IMR-90 (cell line): ENCODE results near the gene LYRM4. TPM values are rescaled to one million over a fixed set of nuclear protein-coding genes. Genes with fewer than 3 reads are reported as not detected.

Experiments used
- ATAC-seq: fragments of 200-7000 bp; cut with Tn5 transposase; 2 replicates; pipeline ENCODE4 v1.9.1; 2020; ENCODE audit warnings: low read depth, mild to moderate bottlenecking, moderate library complexity
- BruUV-seq: library from RNA; stranded (reverse); fragments of 400-500 nt; replicated peaks from 2 replicates; lab custom pipeline; 2021; lab: Mats Ljungman, UMichigan
- CTCF ChIA-PET: fragments of 300-600 bp; formaldehyde crosslinking; extraction: SDS; loops from one replicate; lab custom pipeline; 2021; ENCODE audit warnings: antibody characterized with exemption; lab: Yijun Ruan, JAX
- POLR2A ChIA-PET: fragments of 300-600 bp; sonication (Branson Sonifier 250); formaldehyde crosslinking; loops from one replicate; lab custom pipeline; 2022; ENCODE audit warnings: antibody characterized with exemption; ENCODE audit not compliant: unreplicated experiment; lab: Charles Lee
- DNase-seq: peaks from one replicate; pipeline ENCODE4 v3.0.0; 2013
- H2AFZ ChIP-seq: replicated peaks from 2 replicates; pipeline ENCODE3; 2013; ENCODE audit warnings: low read length, mild to moderate bottlenecking; ENCODE audit not compliant: poor library complexity
- H2AK5ac ChIP-seq: 2 replicates; pipeline ENCODE4 v1.6.1; 2013; ENCODE audit warnings: low read depth, low read length, inconsistent platforms
- H2AK9ac ChIP-seq: replicated peaks from 2 replicates; pipeline ENCODE3; 2013; ENCODE audit warnings: mild to moderate bottlenecking, low read depth, low read length, moderate library complexity; ENCODE audit not compliant: poor library complexity
- H2BK120ac ChIP-seq: 2 replicates; pipeline ENCODE4 v1.6.1; 2013; ENCODE audit warnings: low read depth, low read length, inconsistent platforms
- H2BK15ac ChIP-seq: 3 replicates; pipeline ENCODE4 v1.6.1; 2013; ENCODE audit warnings: low read depth, low read length, inconsistent platforms
- H2BK20ac ChIP-seq: 2 replicates; pipeline ENCODE4 v1.6.1; 2013; ENCODE audit warnings: low read depth, mild to moderate bottlenecking, inconsistent platforms, low read length, moderate library complexity
- H2BK5ac ChIP-seq: 2 replicates; pipeline ENCODE4 v1.6.1; 2013; ENCODE audit warnings: mild to moderate bottlenecking, low read depth, low read length, inconsistent platforms; ENCODE audit not compliant: poor library complexity, severe bottlenecking
- H3K14ac ChIP-seq: replicated peaks from 2 replicates; pipeline ENCODE4 v1.6.1; 2013; ENCODE audit warnings: low read depth, low read length, inconsistent platforms
- H3K18ac ChIP-seq: 2 replicates; pipeline ENCODE4 v1.6.1; 2013; ENCODE audit warnings: low read depth, low read length, control low read depth
- H3K23ac ChIP-seq: 2 replicates; pipeline ENCODE4 v1.6.1; 2013; ENCODE audit warnings: low read depth, low read length, inconsistent platforms
- H3K27ac ChIP-seq: 2 replicates; pipeline ENCODE4 v1.5.1; 2013; ENCODE audit warnings: mild to moderate bottlenecking, control low read depth, low read length; ENCODE audit not compliant: insufficient read depth
- H3K27me3 ChIP-seq: 2 replicates; pipeline ENCODE4 v1.6.1; 2013; ENCODE audit warnings: low read length; ENCODE audit not compliant: control insufficient read depth, insufficient read depth
- H3K36me3 ChIP-seq: 2 replicates; pipeline ENCODE4 v1.6.1; 2013; ENCODE audit warnings: low read length, mixed read lengths; ENCODE audit not compliant: control insufficient read depth, insufficient read depth
- H3K4ac ChIP-seq: 2 replicates; pipeline ENCODE4 v1.6.1; 2013; ENCODE audit warnings: low read depth, low read length, inconsistent platforms
- H3K4me1 ChIP-seq: 2 replicates; pipeline ENCODE4 v1.6.1; 2013; ENCODE audit warnings: low read length, mixed read lengths; ENCODE audit not compliant: control insufficient read depth, insufficient read depth
- H3K4me2 ChIP-seq: 2 replicates; pipeline ENCODE4 v1.6.1; 2013; ENCODE audit warnings: low read depth, mild to moderate bottlenecking, control low read depth, low read length, moderate library complexity
- H3K4me3 ChIP-seq: 2 replicates; pipeline ENCODE4 v1.5.1; 2013; ENCODE audit warnings: low read depth, mild to moderate bottlenecking, control low read depth, low read length, moderate library complexity; ENCODE audit not compliant: insufficient read depth
- H3K56ac ChIP-seq: 2 replicates; pipeline ENCODE4 v1.6.1; 2013; ENCODE audit warnings: low read length, inconsistent platforms; ENCODE audit not compliant: insufficient read depth; ENCODE audit errors: extremely low read depth
- H3K79me1 ChIP-seq, 2 experiments: 2 replicates each; pipeline ENCODE4 v1.6.1; 2013; ENCODE audit warnings: low read length in 2 of 2, inconsistent platforms in 1 of 2, low read depth in 1 of 2
- H3K9ac ChIP-seq: 2 replicates; pipeline ENCODE4 v1.6.1; 2013; ENCODE audit warnings: low read depth, low read length, control low read depth
- H3K9me1 ChIP-seq: 2 replicates; pipeline ENCODE4 v1.6.1; 2013; ENCODE audit warnings: low read length, inconsistent platforms; ENCODE audit not compliant: insufficient read depth
- H3K9me3 ChIP-seq: 2 replicates; pipeline ENCODE4 v1.6.1; 2013; ENCODE audit warnings: low read length; ENCODE audit not compliant: control insufficient read depth, insufficient read depth
- H4K20me1 ChIP-seq: 2 replicates; pipeline ENCODE4 v1.6.1; 2013; ENCODE audit warnings: low read length, inconsistent platforms; ENCODE audit not compliant: insufficient read depth
- H4K5ac ChIP-seq: 2 replicates; pipeline ENCODE4 v1.6.1; 2013; ENCODE audit warnings: mild to moderate bottlenecking, low read depth, low read length, control low read depth
- H4K8ac ChIP-seq, 2 experiments: 2 replicates each; pipeline ENCODE4 v1.6.1; 2013; ENCODE audit warnings: low read depth in 2 of 2, low read length in 2 of 2, control low read depth in 1 of 2, inconsistent platforms in 1 of 2
- H4K91ac ChIP-seq: 2 replicates; pipeline ENCODE4 v1.6.1; 2013; ENCODE audit warnings: low read depth, low read length, inconsistent platforms; ENCODE audit not compliant: insufficient read depth
- BHLHE40 ChIP-seq: fragments of 150-350 bp; IDR thresholded peaks from 2 replicates; pipeline ENCODE4 v1.6.1; 2016; ENCODE audit warnings: mild to moderate bottlenecking, low read depth, low read length
- CEBPB ChIP-seq: IDR thresholded peaks from 2 replicates; pipeline ENCODE4 v1.6.1; 2012; ENCODE audit warnings: low read depth, low read length, improper control_type of control experiment
- CHD1 ChIP-seq: IDR thresholded peaks from 2 replicates; pipeline ENCODE4 v1.6.1; 2012; ENCODE audit warnings: low read depth, low read length, improper control_type of control experiment
- FOS ChIP-seq: fragments of 150-350 bp; IDR thresholded peaks from 2 replicates; pipeline ENCODE4 v1.6.1; 2016; ENCODE audit warnings: low read depth, low read length
- MAZ ChIP-seq: IDR thresholded peaks from 2 replicates; pipeline ENCODE4 v1.6.1; 2012; ENCODE audit warnings: low read depth, mild to moderate bottlenecking, low read length, improper control_type of control experiment, moderate library complexity, borderline replicate concordance
- NFE2L2 ChIP-seq: fragments of 150-350 bp; IDR thresholded peaks from 2 replicates; pipeline ENCODE4 v1.6.1; 2016; ENCODE audit warnings: low read depth, mild to moderate bottlenecking, low read length
- SMC3 ChIP-seq: fragments of 150-350 bp; IDR thresholded peaks from 2 replicates; pipeline ENCODE4 v1.6.1; 2016; ENCODE audit warnings: low read depth, mild to moderate bottlenecking, antibody characterized with exemption, low read length, moderate library complexity
- WGBS, 2 experiments: methylation state at CpG; one replicate each; pipeline versions ENCODE4 v1.1.5 to v1.1.7; 2013; ENCODE audit warnings: missing lambda C conversion rate in 2 of 2; ENCODE audit not compliant: insufficient read length in 1 of 2; ENCODE audit errors: extremely low coverage in 2 of 2; 5-methylcytosine and 5-hydroxymethylcytosine counted together
- dilution Hi-C: fragments of 300-500 bp; cut with HindIII; formaldehyde crosslinking; loops from one replicate; pipeline ENCODE4 v1.14.3; 2018; ENCODE audit warnings: low sequenced_read_pairs; ENCODE audit not compliant: unreplicated experiment
- in situ Hi-C: fragments of 300-500 bp; cut with MboI; formaldehyde crosslinking; loops from 3 replicates; pipeline ENCODE4 v1.14.3; 2019; ENCODE audit warnings: low sequenced_read_pairs, inconsistent platforms, mixed read lengths
- intact Hi-C: fragments of 100-400 bp; cut with micrococcal nuclease; formaldehyde crosslinking; loops from 2 replicates; pipeline ENCODE4 v1.10.0; 2022
- polyA plus RNA-seq, 3 experiments: library from polyadenylated mRNA; depleted of rRNA; stranded (reverse); fragments of >200 nt; gene quantifications; 2 replicates each; pipeline ENCODE4 v1.2.3, GENCODE V29; 2012; ENCODE audit warnings: low replicate concordance in 1 of 3
- total RNA-seq: library from RNA; depleted of rRNA; stranded (reverse); fragments of >200 nt; gene quantifications from 2 replicates; pipeline ENCODE4 v1.2.3, GENCODE V29; 2012
- TF ChIP-seq, protein P1 (sequence below): fragments of 150-350 bp; IDR thresholded peaks from 2 replicates; pipeline ENCODE4 v1.6.1; 2017; ENCODE audit warnings: mild to moderate bottlenecking, antibody characterized with exemption, low read length, low read depth
- TF ChIP-seq, protein P2 (sequence below): fragments of 150-350 bp; IDR thresholded peaks from 2 replicates; pipeline ENCODE4 v1.6.1; 2016; ENCODE audit warnings: low read depth, mild to moderate bottlenecking, low read length, moderate library complexity, borderline replicate concordance

LYRM4 gene
- total and polyA plus RNA-seq, 2 of the 4 experiments (the other 2 are of a cell fraction), result 11.5 to 26.6 TPM

DNA sequence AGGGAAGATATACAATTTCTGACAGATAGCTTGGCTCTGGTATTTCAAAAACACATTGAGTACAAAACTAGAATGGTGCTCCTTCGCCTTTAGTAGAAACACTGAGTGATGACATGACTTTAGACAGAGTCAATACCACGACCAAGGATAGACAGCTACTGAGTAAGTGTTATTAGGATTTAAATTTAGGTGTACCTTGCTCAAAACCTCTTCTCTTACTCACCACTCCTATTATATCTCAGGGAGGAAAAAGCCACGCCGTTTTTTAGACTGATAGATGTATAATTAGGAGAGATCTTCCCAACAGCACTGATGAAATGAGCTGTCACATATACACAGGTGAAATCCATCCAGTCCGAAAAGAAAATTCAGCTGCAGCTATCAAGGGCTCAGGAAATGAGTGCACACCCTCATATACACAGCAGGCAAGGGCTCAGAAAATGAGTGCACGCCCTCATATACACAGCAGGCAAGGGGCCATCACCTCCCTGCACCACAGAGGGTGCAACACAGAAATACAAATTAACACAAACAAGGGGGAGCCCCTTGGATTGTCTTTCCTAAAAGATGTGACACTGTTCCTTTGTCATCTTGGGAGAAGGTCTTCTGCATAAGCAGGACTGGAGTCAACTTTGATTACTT, 53.7 kb downstream of the LYRM4 start:
- H4K8ac ChIP-seq, result no peak overlapping the region
- H2BK5ac ChIP-seq, result no peak overlapping the region
- H3K4me2 ChIP-seq, result no peak overlapping the region
- intact Hi-C loops, result loop anchor here (5.0 kb wide), 1 partner anchor 50 kb away; no protein-coding TSS in a partner anchor
- H2AFZ ChIP-seq, result no peak overlapping the region
- WGBS, 2 experiments, result no CpG with 5 or more reads among the region's 6 CpGs
- no peak overlapping the region for H3K18ac ChIP-seq
- peaks cover 14% of the 10 kb centered on the region for H3K9me1 ChIP-seq
- H2BK20ac ChIP-seq, result no peak overlapping the region
- POLR2A ChIA-PET, result interaction anchor here (0.6 kb wide), 1 partner anchor 116 kb away, joined by 3 read pairs; no protein-coding TSS in a partner anchor
- H3K36me3 ChIP-seq, result no peaks in the 10 kb centered on the region
- TF ChIP-seq NFE2L2, result no peak
- no peak for TF ChIP-seq MAZ
- TF ChIP-seq SMC3, result no peak
- no peak for TF ChIP-seq CEBPB
- TF ChIP-seq CHD1, result no peak
- TF ChIP-seq BHLHE40, result no peak
- TF ChIP-seq, protein P1, sequence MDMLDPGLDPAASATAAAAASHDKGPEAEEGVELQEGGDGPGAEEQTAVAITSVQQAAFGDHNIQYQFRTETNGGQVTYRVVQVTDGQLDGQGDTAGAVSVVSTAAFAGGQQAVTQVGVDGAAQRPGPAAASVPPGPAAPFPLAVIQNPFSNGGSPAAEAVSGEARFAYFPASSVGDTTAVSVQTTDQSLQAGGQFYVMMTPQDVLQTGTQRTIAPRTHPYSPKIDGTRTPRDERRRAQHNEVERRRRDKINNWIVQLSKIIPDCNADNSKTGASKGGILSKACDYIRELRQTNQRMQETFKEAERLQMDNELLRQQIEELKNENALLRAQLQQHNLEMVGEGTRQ, result no peak
- no peak for TF ChIP-seq FOS
- TF ChIP-seq, protein P2, sequence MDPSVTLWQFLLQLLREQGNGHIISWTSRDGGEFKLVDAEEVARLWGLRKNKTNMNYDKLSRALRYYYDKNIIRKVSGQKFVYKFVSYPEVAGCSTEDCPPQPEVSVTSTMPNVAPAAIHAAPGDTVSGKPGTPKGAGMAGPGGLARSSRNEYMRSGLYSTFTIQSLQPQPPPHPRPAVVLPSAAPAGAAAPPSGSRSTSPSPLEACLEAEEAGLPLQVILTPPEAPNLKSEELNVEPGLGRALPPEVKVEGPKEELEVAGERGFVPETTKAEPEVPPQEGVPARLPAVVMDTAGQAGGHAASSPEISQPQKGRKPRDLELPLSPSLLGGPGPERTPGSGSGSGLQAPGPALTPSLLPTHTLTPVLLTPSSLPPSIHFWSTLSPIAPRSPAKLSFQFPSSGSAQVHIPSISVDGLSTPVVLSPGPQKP, result no peak
- no peak for ATAC-seq
- dilution Hi-C loops, result no loop called here
- no peak overlapping the region for H3K4ac ChIP-seq
- H3K79me1 ChIP-seq, result peaks cover 0 to 8% of the 10 kb centered on the region in 2 experiments; a peak in 1 of 4 replicates
- H3K23ac ChIP-seq, result no peak overlapping the region
- H4K5ac ChIP-seq, result no peak overlapping the region
- no peak overlapping the region for H2AK9ac ChIP-seq
- H3K27me3 ChIP-seq, result no peaks in the 10 kb centered on the region
- CTCF ChIA-PET, result interaction anchor here (1.0 to 1.1 kb wide), 2 partner anchors 13 to 63 kb away, joined by 3 to 4 read pairs; no protein-coding TSS in a partner anchor
- no peak overlapping the region for H3K14ac ChIP-seq
- H3K4me1 ChIP-seq, result peaks cover 10% of the 10 kb centered on the region
- no peak overlapping the region for H3K56ac ChIP-seq
- no TSS peak for BruUV-seq
- no peak overlapping the region for H4K91ac ChIP-seq
- no peaks in the 10 kb centered on the region for H4K20me1 ChIP-seq
- no peak overlapping the region for H3K9ac ChIP-seq
- in situ Hi-C loops, result loop anchor here (25.0 kb wide), 1 partner anchor 1330 kb away; no protein-coding TSS in a partner anchor
- no peak overlapping the region for H3K27ac ChIP-seq
- H3K9me3 ChIP-seq, result no peaks in the 10 kb centered on the region
- no peak overlapping the region for H2BK120ac ChIP-seq
- H2BK15ac ChIP-seq, result no peak overlapping the region
- no peak for DNase-seq
- H3K4me3 ChIP-seq, result no peak overlapping the region
- no peak overlapping the region for H2AK5ac ChIP-seq
